ENCODE results near the gene MTRFR. TPM values are rescaled to one million over a fixed set of nuclear protein-coding genes. Genes with fewer than 3 reads are reported as not detected.

MTRFR gene
- total and polyA plus RNA-seq, 2 donors (not counting 3 experiments of a cell fraction or from before 2014, with no cell fraction given): 9.1 to 14.4 TPM

GRCh38 chr12:123263196-123263817, 30.1 kb downstream of the MTRFR start:
- H3K9me1 ChIP-seq (replicated peaks; ENCODE audit: control insufficient read depth, extremely low read depth, insufficient read depth, low read length): no peaks in the 10 kb centered on the region
- DNase-seq (ENCODE audit: low read depth, low spot score): no peak
- ChIA-PET CTCF (no interaction called here), POLR2A (interaction anchor here (0.7 kb wide), 1 partner anchor 264 kb away, joined by 3 read pairs; no protein-coding TSS in a partner anchor)
- no peak overlapping the region for H3K27ac ChIP-seq (ENCODE audit: insufficient read depth, low read depth, low read length)
- no peaks in the 10 kb centered on the region for H3K9me3 ChIP-seq (replicated peaks; ENCODE audit: control insufficient read depth, insufficient read depth, low read length)
- no TSS peak for BruUV-seq (replicated peaks)
- no peak overlapping the region for H2AFZ ChIP-seq (ENCODE audit: low read depth, low read length)
- no peak overlapping the region for H3K4me3 ChIP-seq (replicated peaks in 1 of 3; ENCODE audit: insufficient read depth in 1 of 3, low read depth in 1 of 3, low read length in 3 of 3)
- H4K20me1 ChIP-seq (replicated peaks; ENCODE audit: control insufficient read depth, extremely low read depth, insufficient read depth, low read length): no peaks in the 10 kb centered on the region
- peaks cover 47% of the 10 kb centered on the region for H3K79me2 ChIP-seq (ENCODE audit: control insufficient read depth, insufficient read depth, low read length)
- no peak overlapping the region for H3K4me2 ChIP-seq (ENCODE audit: insufficient read depth, low read length)
- FAIRE-seq: no peak
- TF ChIP-seq MYC (IDR thresholded peaks at IDR 0.05; ENCODE audit: low read depth, low read length) (no peak), FOS (IDR thresholded peaks at IDR 0.05; ENCODE audit: borderline replicate concordance, insufficient read depth, low read length) (no peak), GATA2 (IDR thresholded peaks at IDR 0.05; ENCODE audit: insufficient read depth, insufficient read length, low read depth, low read length) (no peak), POLR2AphosphoS5 (IDR thresholded peaks at IDR 0.05; ENCODE audit: insufficient read depth, low read depth, low read length) (no peak)
- dilution Hi-C loops (cut with MboI; ENCODE audit: extremely low pct_ligation_motif_present, low sequenced_read_pairs) (no loop called here), intact Hi-C loops (cut with micrococcal nuclease) (no loop called here)
- H3K27me3 ChIP-seq (ENCODE audit: control insufficient read depth in 2 of 2, insufficient read depth in 2 of 2, low read length in 2 of 2): no peaks in the 10 kb centered on the region
- no peak overlapping the region for H3K9ac ChIP-seq (replicated peaks; ENCODE audit: extremely low read depth, insufficient read depth, low read length)
- H3K36me3 ChIP-seq (ENCODE audit: control insufficient read depth in 2 of 2, extremely low read depth in 1 of 2, insufficient read depth in 2 of 2, low read length in 2 of 2): peaks cover 27 to 57% of the 10 kb centered on the region in 2 experiments
- H3K4me1 ChIP-seq (ENCODE audit: control insufficient read depth, extremely low read depth, insufficient read depth, low read length): peaks cover 8% of the 10 kb centered on the region

GRCh38 chr12:123264642-123265041, 31.4 kb downstream of the MTRFR start:
- no peaks in the 10 kb centered on the region for H3K27me3 ChIP-seq (ENCODE audit: control insufficient read depth in 2 of 2, insufficient read depth in 2 of 2, low read length in 2 of 2)
- ChIA-PET POLR2A (interaction anchor here (0.6 kb wide), 1 partner anchor 10 kb away, joined by 3 read pairs; no protein-coding TSS in a partner anchor), CTCF (interaction anchor here (0.6 to 1.5 kb wide), 3 partner anchors 319 to 447 kb away, joined by 3 read pairs; partner anchors contain the start of genes ATP6V0A2, DDX55 and TMED2)
- H3K4me3 ChIP-seq (replicated peaks in 1 of 3; ENCODE audit: insufficient read depth in 1 of 3, low read depth in 1 of 3, low read length in 3 of 3): no peak overlapping the region
- intact Hi-C loops (cut with micrococcal nuclease): no loop called here
- H3K79me2 ChIP-seq (ENCODE audit: control insufficient read depth, insufficient read depth, low read length): peaks cover 59% of the 10 kb centered on the region
- dilution Hi-C loops (cut with MboI; ENCODE audit: extremely low pct_ligation_motif_present, low sequenced_read_pairs): no loop called here
- no peak overlapping the region for H3K9ac ChIP-seq (replicated peaks; ENCODE audit: extremely low read depth, insufficient read depth, low read length)
- no TSS peak for BruUV-seq (replicated peaks)
- H3K9me3 ChIP-seq (replicated peaks; ENCODE audit: control insufficient read depth, insufficient read depth, low read length): no peaks in the 10 kb centered on the region
- no peak overlapping the region for H3K27ac ChIP-seq (ENCODE audit: insufficient read depth, low read depth, low read length)
- H3K4me2 ChIP-seq (ENCODE audit: insufficient read depth, low read length): no peak overlapping the region
- H2AFZ ChIP-seq (ENCODE audit: low read depth, low read length): no peak overlapping the region
- H3K36me3 ChIP-seq (ENCODE audit: control insufficient read depth in 2 of 2, extremely low read depth in 1 of 2, insufficient read depth in 2 of 2, low read length in 2 of 2): peaks cover 21 to 48% of the 10 kb centered on the region in 2 experiments
- no peaks in the 10 kb centered on the region for H4K20me1 ChIP-seq (replicated peaks; ENCODE audit: control insufficient read depth, extremely low read depth, insufficient read depth, low read length)
- H3K4me1 ChIP-seq (ENCODE audit: control insufficient read depth, extremely low read depth, insufficient read depth, low read length): peaks cover 18% of the 10 kb centered on the region
- DNase-seq (ENCODE audit: low read depth, low spot score): no peak
- FAIRE-seq: peak; percentile 12
- no peaks in the 10 kb centered on the region for H3K9me1 ChIP-seq (replicated peaks; ENCODE audit: control insufficient read depth, extremely low read depth, insufficient read depth, low read length)
- TF ChIP-seq CTCF (IDR thresholded peaks at IDR 0.05; ENCODE audit: extremely low read depth in 1 of 2, insufficient read depth in 1 of 2, low read depth in 1 of 2, low read length in 2 of 2): peak in 1 of 2 donors; percentile 14
- no peak for TF ChIP-seq MYC (IDR thresholded peaks at IDR 0.05; ENCODE audit: low read depth, low read length)
